ENCODE measurements around the gene PTMA.

The PTMA gene

GRCh38 chr2:231714639-231715498 is 6.5 kb downstream of the PTMA start:
- H3K4me1 ChIP-seq (ENCODE audit: control insufficient read depth, insufficient read depth, low read length), result peaks cover 38% of the 10 kb centered on the region
- H3K9ac ChIP-seq (ENCODE audit: low read depth, low read length), result no peak overlapping the region
- no peaks in the 10 kb centered on the region for H3K9me3 ChIP-seq (replicated peaks; ENCODE audit: low read length)
- no peak overlapping the region for H3K4me3 ChIP-seq (ENCODE audit: low read length)
- peaks cover 29% of the 10 kb centered on the region for H3K36me3 ChIP-seq (ENCODE audit: insufficient read depth, low read length)
- H3K4me2 ChIP-seq (ENCODE audit: low read length), result no peak overlapping the region
- no peaks in the 10 kb centered on the region for H3K27me3 ChIP-seq (ENCODE audit: control insufficient read depth, insufficient read depth, low read length)

GRCh38 chr2:231715499-231715837 is 7.1 kb downstream of the PTMA start:
- Histone ChIP-seq H3K36me3 (ENCODE audit: insufficient read depth, low read length) (peaks cover 29% of the 10 kb centered on the region), H3K4me1 (ENCODE audit: control insufficient read depth, insufficient read depth, low read length) (peaks cover 35% of the 10 kb centered on the region), H3K27me3 (ENCODE audit: control insufficient read depth, insufficient read depth, low read length) (no peaks in the 10 kb centered on the region), H3K9ac (ENCODE audit: low read depth, low read length) (no peak overlapping the region), H3K4me2 (ENCODE audit: low read length) (no peak overlapping the region), H3K4me3 (ENCODE audit: low read length) (no peak overlapping the region), H3K9me3 (replicated peaks; ENCODE audit: low read length) (no peaks in the 10 kb centered on the region)

- H3K4me3 ChIP-seq (ENCODE audit: low read length), result no peak overlapping the region
- no peak overlapping the region for H3K9ac ChIP-seq (ENCODE audit: low read depth, low read length)
Measured at GRCh38 chr2:231715988-231716616, 7.8 kb downstream of the PTMA start.

GRCh38 chr2:231716666-231717280 is 8.4 kb downstream of the PTMA start:
- no peak overlapping the region for H3K4me3 ChIP-seq (ENCODE audit: low read length)
- H3K4me2 ChIP-seq (ENCODE audit: low read length), result no peak overlapping the region
- H3K9ac ChIP-seq (ENCODE audit: low read depth, low read length), result no peak overlapping the region
- peaks cover 18% of the 10 kb centered on the region for H3K36me3 ChIP-seq (ENCODE audit: insufficient read depth, low read length)
- H3K4me1 ChIP-seq (ENCODE audit: control insufficient read depth, insufficient read depth, low read length), result peaks cover 32% of the 10 kb centered on the region
- H3K27me3 ChIP-seq (ENCODE audit: control insufficient read depth, insufficient read depth, low read length), result no peaks in the 10 kb centered on the region
- no peaks in the 10 kb centered on the region for H3K9me3 ChIP-seq (replicated peaks; ENCODE audit: low read length)

More at GRCh38 chr2:231715988-231716616, 7.8 kb downstream of the PTMA start:
- H3K27me3 ChIP-seq (ENCODE audit: control insufficient read depth, insufficient read depth, low read length), result no peaks in the 10 kb centered on the region
- H3K36me3 ChIP-seq (ENCODE audit: insufficient read depth, low read length), result peaks cover 24% of the 10 kb centered on the region
- no peak overlapping the region for H3K4me2 ChIP-seq (ENCODE audit: low read length)
- H3K9me3 ChIP-seq (replicated peaks; ENCODE audit: low read length), result no peaks in the 10 kb centered on the region
- peaks cover 35% of the 10 kb centered on the region for H3K4me1 ChIP-seq (ENCODE audit: control insufficient read depth, insufficient read depth, low read length)

GRCh38 chr2:231717281-231718171 is 9.2 kb downstream of the PTMA start:
- Histone ChIP-seq H3K4me3 (ENCODE audit: low read length) (no peak overlapping the region), H3K4me2 (ENCODE audit: low read length) (no peak overlapping the region), H3K9ac (ENCODE audit: low read depth, low read length) (no peak overlapping the region), H3K9me3 (replicated peaks; ENCODE audit: low read length) (no peaks in the 10 kb centered on the region), H3K4me1 (ENCODE audit: control insufficient read depth, insufficient read depth, low read length) (peaks cover 25% of the 10 kb centered on the region), H3K27me3 (ENCODE audit: control insufficient read depth, insufficient read depth, low read length) (no peaks in the 10 kb centered on the region), H3K36me3 (ENCODE audit: insufficient read depth, low read length) (peaks cover 11% of the 10 kb centered on the region)

- Histone ChIP-seq H3K9ac (ENCODE audit: low read depth, low read length) (no peak overlapping the region), H3K4me2 (ENCODE audit: low read length) (no peak overlapping the region), H3K9me3 (replicated peaks; ENCODE audit: low read length) (no peaks in the 10 kb centered on the region)
Measured at GRCh38 chr2:231718799-231719198, 10.5 kb downstream of the PTMA start.

GRCh38 chr2:231720292-231720986 is 12.1 kb downstream of the PTMA start:
- peaks cover 18% of the 10 kb centered on the region for H3K4me1 ChIP-seq (ENCODE audit: control insufficient read depth, insufficient read depth, low read length)
- H3K9ac ChIP-seq (ENCODE audit: low read depth, low read length), result no peak overlapping the region
- no peak overlapping the region for H3K4me3 ChIP-seq (ENCODE audit: low read length)
- no peaks in the 10 kb centered on the region for H3K9me3 ChIP-seq (replicated peaks; ENCODE audit: low read length)
- H3K27me3 ChIP-seq (ENCODE audit: control insufficient read depth, insufficient read depth, low read length), result no peaks in the 10 kb centered on the region
- H3K36me3 ChIP-seq (ENCODE audit: insufficient read depth, low read length), result no peaks in the 10 kb centered on the region
- H3K4me2 ChIP-seq (ENCODE audit: low read length), result no peak overlapping the region

More at GRCh38 chr2:231718799-231719198, 10.5 kb downstream of the PTMA start:
- Histone ChIP-seq H3K4me3 (ENCODE audit: low read length) (no peak overlapping the region), H3K36me3 (ENCODE audit: insufficient read depth, low read length) (peaks cover 6% of the 10 kb centered on the region), H3K4me1 (ENCODE audit: control insufficient read depth, insufficient read depth, low read length) (peaks cover 19% of the 10 kb centered on the region), H3K27me3 (ENCODE audit: control insufficient read depth, insufficient read depth, low read length) (no peaks in the 10 kb centered on the region)

GRCh38 chr2:231720987-231721966 is 13.0 kb downstream of the PTMA start:
- Histone ChIP-seq H3K9ac (ENCODE audit: low read depth, low read length) (no peak overlapping the region), H3K4me2 (ENCODE audit: low read length) (no peak overlapping the region)

DNA sequence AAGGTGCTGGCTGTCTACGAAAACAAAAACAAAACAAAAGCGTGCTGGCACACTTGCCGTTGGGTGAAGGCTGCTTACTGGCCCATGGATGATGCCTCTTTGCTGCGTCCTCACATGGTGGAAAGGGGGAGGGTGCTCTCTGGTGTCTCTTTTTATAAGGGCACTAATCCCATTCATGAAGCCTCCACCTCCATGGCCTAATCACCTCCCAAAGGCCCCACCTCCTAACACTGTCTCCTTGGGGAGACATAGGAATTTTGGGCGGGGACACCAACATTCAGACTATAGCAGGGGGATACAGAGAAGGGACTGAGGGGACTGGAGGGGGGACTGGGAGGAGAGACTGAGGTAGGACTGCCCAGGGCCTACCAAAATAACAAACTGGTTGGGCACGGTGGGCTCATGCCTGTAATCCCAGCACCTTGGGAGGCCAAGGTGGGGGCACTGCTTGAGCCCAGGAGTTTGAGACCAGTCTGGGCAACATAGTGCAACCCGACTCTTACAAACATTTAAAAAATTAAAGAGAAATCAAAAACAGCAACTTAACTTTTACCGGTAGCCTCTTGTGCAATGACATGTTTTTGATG is 14.5 kb downstream of the PTMA start:
- H3K4me2 ChIP-seq (ENCODE audit: low read length), result no peak overlapping the region

More at GRCh38 chr2:231720987-231721966, 13.0 kb downstream of the PTMA start:
- no peaks in the 10 kb centered on the region for H3K36me3 ChIP-seq (ENCODE audit: insufficient read depth, low read length)
- no peaks in the 10 kb centered on the region for H3K9me3 ChIP-seq (replicated peaks; ENCODE audit: low read length)
- H3K4me3 ChIP-seq (ENCODE audit: low read length), result no peak overlapping the region
- peaks cover 9% of the 10 kb centered on the region for H3K4me1 ChIP-seq (ENCODE audit: control insufficient read depth, insufficient read depth, low read length)
- H3K27me3 ChIP-seq (ENCODE audit: control insufficient read depth, insufficient read depth, low read length), result no peaks in the 10 kb centered on the region

More for the DNA sequence above, 14.5 kb downstream of the PTMA start:
- H3K4me1 ChIP-seq (ENCODE audit: control insufficient read depth, insufficient read depth, low read length), result peaks cover 3% of the 10 kb centered on the region
- H3K27me3 ChIP-seq (ENCODE audit: control insufficient read depth, insufficient read depth, low read length), result no peaks in the 10 kb centered on the region
- no peaks in the 10 kb centered on the region for H3K36me3 ChIP-seq (ENCODE audit: insufficient read depth, low read length)
- no peaks in the 10 kb centered on the region for H3K9me3 ChIP-seq (replicated peaks; ENCODE audit: low read length)
- no peak overlapping the region for H3K9ac ChIP-seq (ENCODE audit: low read depth, low read length)
- H3K4me3 ChIP-seq (ENCODE audit: low read length), result no peak overlapping the region
